Activated T-cell treated with anti-CD3 and anti-CD28 coated beads, Interleukin-2, amount 50 U/mL, for 4 hours (primary cell): ENCODE results near the gene RBM15. TPM values are rescaled to one million over a fixed set of nuclear protein-coding genes. Genes with fewer than 3 reads are reported as not detected.
A peak's percentile ranks its signal among the peaks of the same experiment; 100 is the strongest.

Source experiments
- ATAC-seq, 2 donors: fragments of 200-7000 bp; cut with Tn5 transposase; one replicate each; pipeline ENCODE4 v1.10.0; 2021
- DNase-seq: peaks from one replicate; pipeline ENCODE4 v3.0.0-alpha.2; 2020
- H3K27me3 Mint-ChIP-seq: one replicate; pipeline ENCODE4 v1.8.0; 2021; ENCODE audit warnings: low read depth, mixed read lengths
- H3K36me3 Mint-ChIP-seq: one replicate; pipeline ENCODE4 v1.8.0; 2022; ENCODE audit warnings: mixed read lengths; ENCODE audit not compliant: insufficient read depth
- H3K4me1 Mint-ChIP-seq: one replicate; pipeline ENCODE4 v1.8.0; 2021; ENCODE audit warnings: low read depth, mixed read lengths
- H3K4me3 Mint-ChIP-seq: one replicate; pipeline ENCODE4 v1.8.0; 2021; ENCODE audit warnings: mild to moderate bottlenecking, moderate library complexity, mixed read lengths
- H3K9me3 Mint-ChIP-seq: one replicate; pipeline ENCODE4 v1.8.0; 2021; ENCODE audit warnings: mixed read lengths
- total RNA-seq, 3 donors: library from RNA; stranded (reverse); gene quantifications; one replicate each; pipeline ENCODE4 v1.2.1, GENCODE V29; 2021

RBM15 gene
- total RNA-seq, 3 donors from 2014 or later, result 44.5 to 49.2 (median 47.4) TPM

- Mint-ChIP-seq H3K36me3 (peaks cover 33% of the 10 kb centered on the region), H3K4me3 (peak overlapping the region; percentile 7), H3K4me1 (peaks cover 70% of the 10 kb centered on the region), H3K27me3 (no peaks in the 10 kb centered on the region), H3K9me3 (no peaks in the 10 kb centered on the region)
- DNase-seq (no peak), ATAC-seq (no peak)
Observed at GRCh38 chr1:110348771-110349170, 9.6 kb downstream of the RBM15 start.

- H3K27me3 Mint-ChIP-seq, result no peaks in the 10 kb centered on the region
- H3K36me3 Mint-ChIP-seq, result peaks cover 28% of the 10 kb centered on the region
- no peak overlapping the region for H3K4me3 Mint-ChIP-seq
- H3K9me3 Mint-ChIP-seq, result no peaks in the 10 kb centered on the region
- ATAC-seq (no peak), DNase-seq (no peak)
- peaks cover 63% of the 10 kb centered on the region for H3K4me1 Mint-ChIP-seq
Observed at GRCh38 chr1:110350360-110350759, 11.2 kb downstream of the RBM15 start.

- peaks cover 9% of the 10 kb centered on the region for H3K36me3 Mint-ChIP-seq
- no peak for DNase-seq
- no peaks in the 10 kb centered on the region for H3K27me3 Mint-ChIP-seq
- ATAC-seq, result no peak
- H3K4me3 Mint-ChIP-seq, result no peak overlapping the region
- no peaks in the 10 kb centered on the region for H3K9me3 Mint-ChIP-seq
- H3K4me1 Mint-ChIP-seq, result peaks cover 29% of the 10 kb centered on the region
Observed at GRCh38 chr1:110355321-110355720, 16.1 kb downstream of the RBM15 start.

GRCh38 chr1:110356379-110356778, 17.2 kb downstream of the RBM15 start:
- H3K4me3 Mint-ChIP-seq, result no peak overlapping the region
- H3K27me3 Mint-ChIP-seq, result no peaks in the 10 kb centered on the region
- no peaks in the 10 kb centered on the region for H3K9me3 Mint-ChIP-seq
- ATAC-seq (no peak), DNase-seq (no peak)
- H3K36me3 Mint-ChIP-seq, result peaks cover 9% of the 10 kb centered on the region
- peaks cover 20% of the 10 kb centered on the region for H3K4me1 Mint-ChIP-seq

- DNase-seq, result no peak
- peaks cover 8% of the 10 kb centered on the region for H3K4me1 Mint-ChIP-seq
- H3K9me3 Mint-ChIP-seq, result no peaks in the 10 kb centered on the region
- no peak overlapping the region for H3K4me3 Mint-ChIP-seq
- ATAC-seq, result no peak
- H3K27me3 Mint-ChIP-seq, result no peaks in the 10 kb centered on the region
- H3K36me3 Mint-ChIP-seq, result peaks cover 19% of the 10 kb centered on the region
Observed at GRCh38 chr1:110360431-110360830, 21.3 kb downstream of the RBM15 start.

GRCh38 chr1:110361856-110362255, 22.7 kb downstream of the RBM15 start:
- H3K36me3 Mint-ChIP-seq, result peaks cover 13% of the 10 kb centered on the region
- H3K4me1 Mint-ChIP-seq, result no peaks in the 10 kb centered on the region
- no peaks in the 10 kb centered on the region for H3K27me3 Mint-ChIP-seq
- DNase-seq, result no peak
- H3K4me3 Mint-ChIP-seq, result no peak overlapping the region
- H3K9me3 Mint-ChIP-seq, result no peaks in the 10 kb centered on the region
- ATAC-seq, result no peak

GRCh38 chr1:110364221-110364620, 25.0 kb downstream of the RBM15 start:
- Mint-ChIP-seq H3K36me3 (peaks cover 12% of the 10 kb centered on the region), H3K4me1 (no peaks in the 10 kb centered on the region), H3K9me3 (no peaks in the 10 kb centered on the region), H3K27me3 (no peaks in the 10 kb centered on the region), H3K4me3 (no peak overlapping the region)
- DNase-seq (no peak), ATAC-seq (no peak)

- Mint-ChIP-seq H3K4me3 (no peak overlapping the region), H3K36me3 (peaks cover 8% of the 10 kb centered on the region), H3K27me3 (no peaks in the 10 kb centered on the region), H3K4me1 (peaks cover 12% of the 10 kb centered on the region), H3K9me3 (no peaks in the 10 kb centered on the region)
- ATAC-seq, result peak; percentile 100
- no peak for DNase-seq
Observed at GRCh38 chr1:110370827-110371226, 31.6 kb downstream of the RBM15 start.

GRCh38 chr1:110375490-110375889, 36.3 kb downstream of the RBM15 start:
- no peak for ATAC-seq
- peaks cover 26% of the 10 kb centered on the region for H3K36me3 Mint-ChIP-seq
- H3K9me3 Mint-ChIP-seq, result no peaks in the 10 kb centered on the region
- no peaks in the 10 kb centered on the region for H3K27me3 Mint-ChIP-seq
- DNase-seq, result no peak
- no peak overlapping the region for H3K4me3 Mint-ChIP-seq
- peaks cover 8% of the 10 kb centered on the region for H3K4me1 Mint-ChIP-seq

- Mint-ChIP-seq H3K9me3 (no peaks in the 10 kb centered on the region), H3K27me3 (no peaks in the 10 kb centered on the region), H3K4me3 (no peak overlapping the region), H3K4me1 (peaks cover 23% of the 10 kb centered on the region), H3K36me3 (peaks cover 21% of the 10 kb centered on the region)
- no peak for DNase-seq
- ATAC-seq, result no peak
Observed at GRCh38 chr1:110380672-110381283, 41.6 kb downstream of the RBM15 start.

- Mint-ChIP-seq H3K27me3 (no peaks in the 10 kb centered on the region), H3K4me1 (peaks cover 26% of the 10 kb centered on the region), H3K9me3 (no peaks in the 10 kb centered on the region), H3K36me3 (peaks cover 13% of the 10 kb centered on the region), H3K4me3 (peak overlapping the region; percentile 22)
- DNase-seq (no peak), ATAC-seq (no peak)
Observed at GRCh38 chr1:110383251-110383990, 44.2 kb downstream of the RBM15 start.

GRCh38 chr1:110384581-110385321, 45.6 kb downstream of the RBM15 start:
- H3K27me3 Mint-ChIP-seq, result no peaks in the 10 kb centered on the region
- peaks cover 26% of the 10 kb centered on the region for H3K4me1 Mint-ChIP-seq
- H3K9me3 Mint-ChIP-seq, result no peaks in the 10 kb centered on the region
- H3K36me3 Mint-ChIP-seq, result peaks cover 6% of the 10 kb centered on the region
- no peak overlapping the region for H3K4me3 Mint-ChIP-seq
- no peak for DNase-seq
- ATAC-seq, result no peak

GRCh38 chr1:110385369-110385768, 46.2 kb downstream of the RBM15 start:
- no peaks in the 10 kb centered on the region for H3K27me3 Mint-ChIP-seq
- peaks cover 26% of the 10 kb centered on the region for H3K4me1 Mint-ChIP-seq
- peaks cover 2% of the 10 kb centered on the region for H3K36me3 Mint-ChIP-seq
- no peak for ATAC-seq
- no peak for DNase-seq
- no peaks in the 10 kb centered on the region for H3K9me3 Mint-ChIP-seq
- H3K4me3 Mint-ChIP-seq, result no peak overlapping the region

GRCh38 chr1:110387048-110387754, 48.0 kb downstream of the RBM15 start:
- no peak overlapping the region for H3K4me3 Mint-ChIP-seq
- DNase-seq, result no peak
- no peaks in the 10 kb centered on the region for H3K9me3 Mint-ChIP-seq
- peak; percentile 72 to 80 for ATAC-seq
- no peaks in the 10 kb centered on the region for H3K27me3 Mint-ChIP-seq
- H3K4me1 Mint-ChIP-seq, result peaks cover 26% of the 10 kb centered on the region
- H3K36me3 Mint-ChIP-seq, result peaks cover 2% of the 10 kb centered on the region
